H1 (cell line): ENCODE results near the gene TNFRSF6B. TPM values are rescaled to one million over a fixed set of nuclear protein-coding genes. Genes with fewer than 3 reads are reported as not detected.

Source experiments
- CTCF ChIA-PET: fragments of 300-600 bp; sonication (Branson Sonifier 250); formaldehyde crosslinking; loops from one replicate; lab custom pipeline; 2021; ENCODE audit not compliant: partially characterized antibody; lab: Charles Lee
- POLR2A ChIA-PET: fragments of 300-600 bp; sonication (Branson Sonifier 250); formaldehyde crosslinking; loops from one replicate; lab custom pipeline; 2021; ENCODE audit warnings: inconsistent platforms; ENCODE audit not compliant: partially characterized antibody; lab: Charles Lee
- DNase-seq, 2 experiments: peaks; one replicate each; pipeline versions ENCODE4 v3.0.0 to v3.0.0-alpha.2; 2010 to 2022; ENCODE audit warnings: low spot score in 2 of 2, low read depth in 1 of 2, mixed read lengths in 1 of 2
- FAIRE-seq: peaks from 2 replicates; lab custom pipeline; 2011; peaks lifted over from hg19 to GRCh38; lab: Jason Lieb, UNC
- H2AFZ ChIP-seq: 2 replicates; pipeline ENCODE4 v1.8.1; 2012; ENCODE audit warnings: low read length, inconsistent platforms
- H2AK5ac ChIP-seq: 2 replicates; pipeline ENCODE4 v1.6.1; 2013; ENCODE audit warnings: low read depth, low read length
- H2BK120ac ChIP-seq: replicated peaks from 2 replicates; pipeline ENCODE3; 2013; ENCODE audit warnings: low read depth, low read length, inconsistent platforms
- H2BK12ac ChIP-seq: 2 replicates; pipeline ENCODE4 v1.6.1; 2013; ENCODE audit warnings: low read depth, low read length
- H2BK15ac ChIP-seq: 2 replicates; pipeline ENCODE4 v1.6.1; 2013; ENCODE audit warnings: low read length
- H2BK20ac ChIP-seq: 2 replicates; pipeline ENCODE4 v1.6.1; 2013; ENCODE audit warnings: low read length
- H2BK5ac ChIP-seq: 2 replicates; pipeline ENCODE4 v1.6.1; 2013; ENCODE audit warnings: low read depth, low read length
- H3K14ac ChIP-seq: 2 replicates; pipeline ENCODE4 v1.6.1; 2013; ENCODE audit warnings: inconsistent platforms; ENCODE audit not compliant: insufficient read length
- H3K18ac ChIP-seq: 2 replicates; pipeline ENCODE4 v1.6.1; 2013; ENCODE audit warnings: low read length; ENCODE audit errors: extremely low read depth
- H3K23ac ChIP-seq: 2 replicates; pipeline ENCODE4 v1.6.1; 2013; ENCODE audit warnings: inconsistent platforms; ENCODE audit not compliant: insufficient read length
- H3K23me2 ChIP-seq: 2 replicates; pipeline ENCODE4 v1.6.1; 2013; ENCODE audit warnings: low read depth, low read length
- H3K27ac ChIP-seq: 2 replicates; pipeline ENCODE4 v1.6.1; 2011; ENCODE audit warnings: low read depth, low read length, inconsistent platforms
- H3K27me3 ChIP-seq, 4 experiments: replicated peaks in 1 of 4; 1 replicate in 1 of 4; 2 replicates in 3 of 4; pipeline versions ENCODE4 v1.6.1 to v1.8.1; 2011 to 2013; ENCODE audit warnings: low read length in 3 of 4, mild to moderate bottlenecking in 3 of 4, inconsistent platforms in 2 of 4, mixed read lengths in 2 of 4, moderate library complexity in 1 of 4; ENCODE audit not compliant: control insufficient read depth in 3 of 4, insufficient read depth in 3 of 4; ENCODE audit errors: extremely low read depth in 1 of 4
- H3K36me3 ChIP-seq, 4 experiments: 2 replicates each; pipeline versions ENCODE4 v1.6.1 to v1.8.1; 2011 to 2013; ENCODE audit warnings: mild to moderate bottlenecking in 4 of 4, low read length in 3 of 4, moderate library complexity in 2 of 4, control low read depth in 1 of 4, inconsistent platforms in 1 of 4; ENCODE audit not compliant: insufficient read depth in 4 of 4, control insufficient read depth in 2 of 4
- H3K4ac ChIP-seq: replicated peaks from 2 replicates; pipeline ENCODE3; 2013; ENCODE audit warnings: low read length, low read depth, mixed read lengths, inconsistent platforms; ENCODE audit not compliant: insufficient read length
- H3K4me1 ChIP-seq, 4 experiments: replicated peaks in 1 of 4; 1 replicate in 1 of 4; 2 replicates in 3 of 4; pipeline versions ENCODE4 v1.6.1 to v1.8.1; 2011 to 2013; ENCODE audit warnings: low read length in 3 of 4, inconsistent platforms in 2 of 4, mixed read lengths in 1 of 4; ENCODE audit not compliant: insufficient read depth in 4 of 4, control insufficient read depth in 3 of 4
- H3K4me2 ChIP-seq, 2 experiments: 2 replicates each; pipeline versions ENCODE4 v1.6.1 to v1.8.1; 2011 to 2013; ENCODE audit warnings: low read depth in 2 of 2, low read length in 2 of 2, control low read depth in 1 of 2, inconsistent platforms in 1 of 2, mild to moderate bottlenecking in 1 of 2; ENCODE audit not compliant: insufficient read depth in 1 of 2
- H3K4me3 ChIP-seq, 4 experiments: fragments of 200-600, 300-600 bp in 1 of 4; sonication (generic), shearing (Covaris generic), sonication (Bioruptor Twin) in 1 of 4; 2 replicates each; pipeline versions ENCODE4 v1.5.1 to v1.8.1; 2011 to 2016; ENCODE audit warnings: low read length in 4 of 4, low read depth in 3 of 4, control low read depth in 2 of 4, inconsistent platforms in 2 of 4, mild to moderate bottlenecking in 2 of 4, mixed read lengths in 1 of 4, moderate library complexity in 1 of 4; ENCODE audit not compliant: insufficient read depth in 2 of 4; ENCODE audit errors: extremely low read depth in 1 of 4
- H3K56ac ChIP-seq: replicated peaks from 2 replicates; pipeline ENCODE3; 2013; ENCODE audit warnings: low read depth, mild to moderate bottlenecking, mixed read lengths, low read length, inconsistent platforms; ENCODE audit not compliant: insufficient read length
- H3K79me1 ChIP-seq: 2 replicates; pipeline ENCODE4 v1.6.1; 2013; ENCODE audit warnings: low read depth, low read length, control low read depth
- H3K79me2 ChIP-seq, 2 experiments: 2 replicates each; pipeline versions ENCODE4 v1.6.1 to v1.8.1; 2012 to 2013; ENCODE audit warnings: low read length in 2 of 2, mild to moderate bottlenecking in 2 of 2, inconsistent platforms in 1 of 2; ENCODE audit not compliant: insufficient read depth in 2 of 2, control insufficient read depth in 1 of 2
- H3K9ac ChIP-seq, 4 experiments: replicated peaks in 1 of 4; 1 replicate in 1 of 4; 2 replicates in 3 of 4; pipeline versions ENCODE4 v1.6.1 to v1.8.1; 2011 to 2013; ENCODE audit warnings: low read depth in 3 of 4, low read length in 3 of 4, control low read depth in 2 of 4, mild to moderate bottlenecking in 2 of 4, moderate library complexity in 2 of 4, inconsistent platforms in 1 of 4; ENCODE audit errors: extremely low read depth in 1 of 4
- H3K9me3 ChIP-seq, 2 experiments: 2 replicates each; pipeline versions ENCODE4 v1.6.1 to v1.8.1; 2012 to 2013; ENCODE audit warnings: mild to moderate bottlenecking in 2 of 2, moderate library complexity in 2 of 2, control low read depth in 1 of 2, inconsistent platforms in 1 of 2, low read depth in 1 of 2, low read length in 1 of 2, mixed read lengths in 1 of 2; ENCODE audit not compliant: insufficient read depth in 2 of 2
- H4K20me1 ChIP-seq, 2 experiments: replicated peaks in 1 of 2; 2 replicates each; pipeline versions ENCODE3 to v1.8.1; 2011 to 2013; ENCODE audit warnings: inconsistent platforms in 2 of 2, low read length in 2 of 2, mild to moderate bottlenecking in 1 of 2; ENCODE audit not compliant: insufficient read depth in 2 of 2, control insufficient read depth in 1 of 2
- H4K5ac ChIP-seq: 2 replicates; pipeline ENCODE4 v1.6.1; 2013; ENCODE audit warnings: low read length, low read depth, mixed read lengths, inconsistent platforms; ENCODE audit not compliant: insufficient read length
- H4K8ac ChIP-seq: 2 replicates; pipeline ENCODE4 v1.8.0; 2013; ENCODE audit warnings: mild to moderate bottlenecking, moderate library complexity, low read length, inconsistent platforms; ENCODE audit not compliant: insufficient read depth; ENCODE audit errors: extremely low read depth
- H4K91ac ChIP-seq: replicated peaks from 2 replicates; pipeline ENCODE3; 2013; ENCODE audit warnings: low read length, mixed read lengths, inconsistent platforms; ENCODE audit not compliant: insufficient read length
- RBBP5 ChIP-seq: IDR thresholded peaks from 2 replicates; pipeline ENCODE4 v1.7.1; 2012; ENCODE audit warnings: low read depth, mild to moderate bottlenecking, inconsistent platforms, low read length, moderate library complexity, borderline replicate concordance
- SP4 ChIP-seq: IDR thresholded peaks from 2 replicates; pipeline ENCODE4 v1.6.1; 2012; ENCODE audit warnings: low read length, inconsistent platforms
- WGBS, 2 experiments: shearing (Covaris generic) in 1 of 2; methylation state at CpG; one replicate each; pipeline versions ENCODE4 v1.1.6 to v1.1.7; 2013 to 2015; ENCODE audit warnings: low lambda C conversion rate in 2 of 2, mixed read lengths in 2 of 2, inconsistent platforms in 1 of 2, low coverage in 1 of 2, missing lambda C conversion rate in 1 of 2; ENCODE audit not compliant: insufficient replicate concordance in 2 of 2, insufficient coverage in 1 of 2, insufficient read length in 1 of 2; ENCODE audit errors: extremely low coverage in 1 of 2, missing lambda C conversion rate in 1 of 2; 5-methylcytosine and 5-hydroxymethylcytosine counted together
- polyA plus RNA-seq, 7 experiments: library from polyadenylated mRNA; depleted of rRNA in 3 of 7; stranded (reverse) in 5 of 7; unstranded in 2 of 7; fragments of >200 nt in 5 of 7; fragments of 200-250 nt in 2 of 7; gene quantifications; 1 replicate in 5 of 7; 2 replicates in 1 of 7; 4 replicates in 1 of 7; pipeline versions ENCODE4 v1.2.1 to v1.2.3, GENCODE V29; 2011 to 2013; ENCODE audit warnings: missing spikeins in 2 of 7, mixed read lengths in 2 of 7
- total RNA-seq: library from RNA; stranded (reverse); fragmentation: NEBNext Ultra II Directional; extraction: Animal tissue kit (Norgen Biotek cat#: 25700); gene quantifications from 2 replicates; pipeline ENCODE4 v1.2.1, GENCODE V29; 2021

The TNFRSF6B gene
- total and polyA plus RNA-seq, 2 of the 8 experiments (the other 6 are each of a cell fraction or from before 2014, with no cell fraction given): 3.1 TPM; not detected in 1

DNA sequence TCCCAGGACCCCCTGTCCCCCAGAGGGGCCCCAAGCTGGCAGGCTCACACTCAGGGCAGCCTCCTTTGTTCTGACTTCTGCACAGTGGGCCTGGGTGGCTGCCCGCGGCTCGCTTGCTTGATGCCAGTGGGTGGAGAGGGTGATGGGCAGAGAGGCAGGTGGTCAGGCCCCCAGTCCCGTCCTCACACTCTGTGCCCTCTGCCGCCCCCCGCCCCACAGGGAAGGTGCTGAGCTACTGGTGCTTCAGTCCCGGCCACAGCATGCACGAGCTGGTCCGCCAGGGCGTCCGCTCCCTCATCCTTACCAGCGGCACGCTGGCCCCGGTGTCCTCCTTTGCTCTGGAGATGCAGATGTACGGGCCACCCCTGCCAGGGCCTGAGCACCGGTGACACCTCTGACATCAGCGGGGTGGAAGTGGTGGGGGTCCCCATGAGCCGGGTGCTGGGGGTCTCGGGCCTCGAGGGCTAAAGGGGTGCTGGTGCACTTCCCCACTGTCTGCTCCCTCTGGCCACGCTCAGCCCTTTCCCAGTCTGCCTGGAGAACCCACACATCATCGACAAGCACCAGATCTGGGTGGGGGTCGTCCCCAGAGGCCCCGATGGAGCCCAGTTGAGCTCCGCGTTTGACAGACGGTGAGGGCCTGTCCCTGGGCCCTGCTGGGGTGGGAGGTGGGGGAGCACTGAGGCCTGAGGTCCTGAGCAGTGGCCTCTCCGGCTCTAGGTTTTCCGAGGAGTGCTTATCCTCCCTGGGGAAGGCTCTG, 8.9 kb upstream of the TNFRSF6B start:
- no peak overlapping the region for H3K4ac ChIP-seq
- ChIA-PET CTCF (interaction anchor here (0.5 to 1.7 kb wide), 5 partner anchors 11 to 150 kb away, joined by 3 to 4 read pairs (median 3); partner anchors contain the start of gene PTK6), POLR2A (interaction anchor here (0.7 to 4.3 kb wide), 5 partner anchors 8 to 29 kb away, joined by 4 to 31 read pairs (median 6); partner anchors contain the start of genes RTEL1 and TNFRSF6B)
- no peak overlapping the region for H2BK20ac ChIP-seq
- no peak overlapping the region for H2AK5ac ChIP-seq
- no peak overlapping the region for H2AFZ ChIP-seq
- H3K27ac ChIP-seq: no peak overlapping the region
- no peaks in the 10 kb centered on the region; a peak in 1 of 7 replicates for H3K4me1 ChIP-seq
- 94% methylated on average over 28 of the region's 29 CpGs; no CpG with 5 or more reads in 1 of the 2 experiments for WGBS, 2 experiments
- DNase-seq (no peak), FAIRE-seq (no peak)
- no peak overlapping the region for H3K56ac ChIP-seq
- no peak overlapping the region for H3K9ac ChIP-seq
- H3K36me3 ChIP-seq: no peaks in the 10 kb centered on the region
- no peaks in the 10 kb centered on the region for H3K9me3 ChIP-seq
- H4K8ac ChIP-seq: no peak overlapping the region
- no peak overlapping the region for H2BK120ac ChIP-seq
- peaks cover 0 to 5% of the 10 kb centered on the region in 2 experiments for H4K20me1 ChIP-seq
- no peaks in the 10 kb centered on the region for H3K23me2 ChIP-seq
- H3K14ac ChIP-seq: no peak overlapping the region
- H3K4me2 ChIP-seq: no peak overlapping the region
- no peak overlapping the region for H3K4me3 ChIP-seq
- H3K79me2 ChIP-seq: no peaks in the 10 kb centered on the region
- H3K18ac ChIP-seq: no peak overlapping the region
- H3K79me1 ChIP-seq: no peaks in the 10 kb centered on the region
- TF ChIP-seq RBBP5 (no peak), SP4 (no peak)
- no peak overlapping the region for H3K23ac ChIP-seq
- no peak overlapping the region for H2BK12ac ChIP-seq
- no peak overlapping the region for H4K5ac ChIP-seq
- no peak overlapping the region for H2BK5ac ChIP-seq
- no peaks in the 10 kb centered on the region for H3K27me3 ChIP-seq
- no peak overlapping the region for H2BK15ac ChIP-seq
- H4K91ac ChIP-seq: no peak overlapping the region
